ENCODE measurements around the gene GCM1.

Gene GCM1

DNA sequence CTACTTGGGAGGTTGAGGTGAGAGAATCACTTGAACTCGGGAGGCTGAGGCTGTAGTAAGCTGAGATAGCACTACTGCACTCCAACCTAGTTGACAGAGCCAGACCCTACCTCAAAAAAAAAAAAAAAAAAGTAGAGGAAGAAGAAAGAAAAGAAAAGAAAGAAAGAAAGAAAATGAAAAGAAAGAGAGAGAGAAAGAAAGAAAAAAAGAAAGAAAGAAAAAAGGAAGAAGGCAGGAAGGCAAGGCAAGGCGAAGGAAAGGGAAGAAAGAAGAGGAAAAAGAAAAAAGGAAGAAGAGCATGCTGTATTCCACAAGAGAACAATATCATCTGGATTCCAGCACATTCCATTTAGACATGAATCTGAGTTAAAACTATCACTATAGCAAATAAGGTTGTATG lies 3.8 kb downstream of the GCM1 start:
- DNase-seq = no peak

DNA sequence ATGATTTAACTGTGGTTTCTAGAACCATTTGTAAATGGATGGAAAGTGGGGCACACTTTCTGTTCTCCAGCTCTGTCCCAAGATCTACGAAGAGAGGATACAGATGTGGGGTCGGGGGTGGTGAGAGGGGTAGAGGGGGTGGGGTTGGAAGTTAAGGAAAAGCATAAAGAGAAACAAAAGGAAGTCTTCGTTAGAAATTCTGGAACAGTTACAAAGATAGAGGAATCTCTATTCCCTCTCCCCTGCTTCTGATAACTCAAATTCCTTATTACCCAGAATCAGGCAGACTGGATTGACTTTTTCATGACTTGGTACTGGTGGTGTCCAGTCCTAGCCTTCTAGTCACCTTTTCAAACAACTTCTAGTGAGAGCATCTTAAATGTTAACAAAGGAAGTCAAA lies 4.9 kb downstream of the GCM1 start:
- DNase-seq = no peak

DNA sequence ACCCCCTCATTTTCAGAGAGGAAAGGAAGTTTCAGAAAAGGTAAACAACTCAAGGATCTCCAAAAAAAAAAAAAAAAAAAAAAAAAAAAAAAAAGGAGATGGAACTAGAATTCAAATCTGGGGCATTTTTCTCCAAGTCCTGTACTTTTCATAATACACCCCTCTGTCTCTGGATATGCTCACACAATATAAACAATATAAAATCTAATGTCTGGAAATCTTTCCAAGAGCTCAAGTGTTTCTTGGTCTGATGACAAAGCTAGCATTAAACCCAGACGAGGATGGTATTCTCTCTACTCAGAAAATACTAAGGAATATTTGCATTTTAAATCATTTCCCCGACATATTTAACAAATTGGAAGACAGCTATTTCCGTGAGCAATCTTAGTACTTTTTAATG lies 5.8 kb downstream of the GCM1 start:
- no peak for DNase-seq

DNA sequence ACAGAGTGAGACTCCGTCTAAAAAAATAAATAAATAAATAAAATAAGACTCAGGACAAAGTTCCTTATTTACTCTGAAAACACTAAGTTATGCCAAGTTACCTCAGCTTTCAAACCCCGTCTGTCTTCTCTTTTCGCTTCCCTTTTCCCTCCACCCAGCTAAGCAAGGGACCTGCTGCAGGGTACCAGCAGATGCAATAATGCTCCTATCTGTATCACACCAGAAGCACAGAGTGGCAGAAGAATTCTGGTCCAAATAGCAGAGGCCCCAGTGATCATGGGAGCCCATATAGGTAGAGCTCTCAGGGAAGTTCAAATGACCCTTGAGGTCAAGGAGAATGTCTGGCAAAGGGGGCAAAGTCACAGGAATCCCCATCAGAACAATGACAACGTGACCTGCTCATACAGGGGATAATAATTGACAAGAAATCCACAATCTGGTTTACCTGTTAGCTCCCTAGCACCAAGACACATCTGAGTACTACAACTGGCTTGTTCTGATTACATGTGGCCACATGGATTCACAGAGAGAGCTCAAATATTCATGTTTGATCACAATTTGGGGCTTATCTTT lies 8.7 kb downstream of the GCM1 start:
- DNase-seq = no peak

DNA sequence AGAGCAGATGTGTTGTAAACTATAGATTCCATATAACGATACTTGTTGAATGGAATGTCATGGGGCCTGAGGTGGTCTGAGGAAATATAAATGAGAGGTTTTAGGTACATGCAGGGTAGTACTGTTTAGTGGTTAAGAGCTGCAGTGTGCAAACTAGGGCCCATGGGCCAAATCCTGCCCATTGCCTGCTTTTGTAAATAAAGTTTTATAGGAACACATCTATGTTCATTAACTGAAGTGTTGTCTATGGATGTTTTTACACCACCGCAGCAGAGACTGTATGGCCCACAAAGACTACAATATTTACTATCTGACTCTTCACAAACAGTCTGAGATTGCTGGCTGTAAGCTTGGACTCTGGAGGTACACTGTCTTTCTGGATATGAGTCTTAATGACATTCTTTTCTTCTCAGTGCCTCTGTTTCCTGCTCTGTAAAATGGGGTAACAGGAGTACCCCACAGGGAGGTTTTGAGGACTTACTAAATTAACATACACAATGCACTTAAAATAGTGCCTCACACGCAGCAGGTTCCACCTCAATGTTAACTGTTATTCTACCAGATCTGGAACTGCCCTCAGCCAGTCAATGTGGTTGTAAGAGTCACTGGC lies 12.5 kb downstream of the GCM1 start:
- no peak for DNase-seq

DNA sequence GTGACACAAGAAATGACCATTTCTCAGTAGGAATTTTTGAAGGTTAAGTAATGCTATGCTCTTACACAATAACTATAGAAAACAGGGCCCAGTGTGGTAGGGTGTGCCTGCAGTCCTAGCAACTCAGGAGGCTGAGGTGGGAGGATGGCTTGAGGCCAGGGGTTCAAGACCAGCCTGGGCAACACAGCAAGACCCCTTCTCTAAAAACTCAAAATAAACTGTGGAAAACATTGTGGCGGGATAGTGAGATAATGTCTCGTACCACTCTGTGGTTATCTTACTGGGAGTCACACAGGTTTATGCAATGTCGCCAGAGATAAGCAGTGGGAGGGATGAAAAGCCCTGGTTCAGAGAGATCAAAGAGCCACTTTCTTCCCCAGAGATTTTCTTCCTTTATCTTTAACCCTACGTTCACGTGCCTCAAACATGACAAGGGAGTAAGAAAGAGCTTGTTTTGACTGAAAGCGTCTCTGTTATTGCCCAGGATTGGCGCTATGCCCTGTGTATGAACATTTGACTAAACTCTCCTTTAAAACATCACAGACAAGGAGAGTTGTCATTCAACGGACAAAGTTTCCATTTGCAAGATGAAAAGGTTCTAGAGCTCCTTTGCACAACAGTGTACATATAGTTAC lies 13.9 kb downstream of the GCM1 start:
- DNase-seq = no peak

DNA sequence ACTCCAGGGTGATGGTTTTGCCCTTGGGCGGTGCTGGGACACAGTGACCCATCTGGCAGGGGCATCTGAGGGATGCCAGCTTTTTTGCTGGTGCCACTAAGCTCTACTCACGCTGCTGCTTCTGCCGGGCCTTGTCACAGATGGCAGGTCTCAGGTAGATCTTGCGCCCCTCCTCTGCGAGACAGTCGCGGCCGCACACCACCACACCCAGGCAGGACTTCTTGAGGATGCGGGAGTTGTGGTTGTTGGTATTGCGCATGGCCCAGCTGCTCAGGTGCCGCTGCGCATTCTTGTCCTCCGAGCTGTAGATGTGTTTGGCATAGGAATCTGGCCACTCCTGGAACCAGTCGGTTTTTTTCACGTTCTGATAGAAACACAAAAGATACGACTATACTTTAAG lies 14.7 kb downstream of the GCM1 start:
- DNase-seq = no peak

DNA sequence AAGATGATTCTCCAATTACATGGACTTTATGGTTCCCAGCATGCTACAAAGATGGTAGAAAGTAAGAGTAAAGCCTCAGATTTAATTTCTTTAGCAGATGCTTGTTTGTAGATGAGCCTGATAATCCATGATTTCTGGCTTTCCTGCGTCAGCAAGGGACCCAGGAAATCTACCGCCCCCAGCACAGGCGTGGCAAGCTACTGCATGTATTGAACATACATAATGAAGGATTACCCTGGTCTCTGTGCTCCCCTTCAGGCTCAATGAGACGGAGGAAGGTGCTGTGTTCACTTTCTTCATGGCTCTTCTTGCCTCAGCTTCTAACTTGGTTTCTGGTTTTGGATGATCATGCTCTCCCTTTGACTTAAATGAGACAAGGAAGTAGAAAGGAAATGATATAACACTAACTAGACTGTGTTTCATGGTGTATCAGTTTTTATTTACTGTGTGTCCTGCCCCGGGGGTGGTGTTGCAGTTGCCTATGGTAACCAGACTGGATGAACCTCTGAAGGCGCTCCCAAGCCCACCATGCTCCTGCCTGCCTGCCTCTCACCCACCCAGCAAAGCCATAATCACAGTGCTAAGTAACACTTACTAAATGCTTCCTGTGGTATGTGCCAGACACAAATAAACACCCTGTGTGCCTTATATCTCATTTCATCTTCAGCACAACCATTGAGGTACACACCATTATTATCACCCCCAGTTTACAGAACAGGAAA lies 17.9 kb downstream of the GCM1 start:
- DNase-seq = no peak

DNA sequence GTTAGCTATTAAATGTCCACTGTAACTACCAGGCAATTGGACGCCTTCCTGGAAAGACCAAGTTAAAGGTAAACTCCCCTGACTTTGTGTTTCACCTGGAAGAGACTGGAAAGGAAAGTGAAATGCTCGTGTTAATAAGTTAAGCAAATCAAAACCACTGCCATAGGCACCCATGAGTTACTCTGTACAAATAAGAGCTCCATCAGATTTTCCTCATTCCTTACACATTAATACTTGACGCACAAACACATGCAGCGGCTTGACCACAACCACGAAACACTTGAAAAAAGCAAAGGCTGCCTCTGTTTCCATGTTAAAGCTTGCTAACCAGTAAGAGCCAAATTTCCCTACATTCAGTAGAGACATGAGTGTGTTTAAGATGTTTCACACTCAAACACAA lies 19.8 kb downstream of the GCM1 start:
- DNase-seq = no peak

DNA sequence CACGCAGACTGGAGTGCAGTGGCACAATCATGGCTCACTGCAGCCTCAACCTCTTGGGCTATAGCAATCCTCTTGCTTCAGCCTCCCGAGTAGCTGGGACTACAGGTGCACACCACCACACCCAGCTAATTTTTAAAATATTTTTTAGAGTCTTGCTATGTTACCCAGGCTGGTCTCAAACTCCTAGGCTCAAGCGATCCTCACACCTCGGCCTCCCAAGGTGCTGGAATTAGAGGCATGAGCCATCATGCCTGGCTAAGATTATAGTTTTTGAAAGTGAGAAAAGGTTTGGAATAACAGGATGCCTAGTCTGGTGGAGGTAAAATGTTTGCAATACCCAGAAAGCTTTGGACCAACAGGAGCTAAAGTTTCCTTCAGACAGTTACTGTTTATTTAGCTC lies 23.4 kb downstream of the GCM1 start:
- no peak for DNase-seq

DNA sequence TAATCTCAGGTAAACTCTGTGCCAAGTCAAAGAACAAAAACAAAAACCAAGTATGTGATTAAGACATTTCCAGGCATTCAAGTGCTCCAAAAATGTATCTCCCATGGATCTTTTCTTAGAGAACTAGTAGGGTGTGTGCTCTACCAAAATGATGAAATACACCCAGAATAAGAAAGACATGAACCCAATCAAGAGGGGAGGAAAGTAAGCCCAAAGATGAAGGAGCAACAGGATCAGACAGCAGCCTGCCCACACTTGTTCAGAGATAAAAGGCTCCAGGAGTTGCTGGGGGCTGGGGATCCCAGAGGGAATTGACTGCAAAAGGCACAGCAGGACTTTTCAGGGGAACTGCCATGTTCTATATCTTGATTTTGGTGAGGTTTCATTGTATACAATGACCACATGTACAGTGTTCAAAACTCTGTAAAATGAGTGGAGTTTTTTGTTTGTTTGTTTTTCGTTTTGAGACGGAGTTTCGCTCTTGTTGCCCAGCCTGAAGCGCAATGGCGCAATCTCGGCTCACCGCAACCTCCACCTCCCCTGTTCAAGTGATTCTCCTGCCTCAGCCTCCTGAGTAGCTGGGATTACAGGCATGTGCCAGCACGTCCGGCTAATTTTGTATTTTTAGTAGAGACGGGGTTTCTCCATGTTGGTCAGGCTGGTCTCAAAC lies 24.4 kb downstream of the GCM1 start:
- DNase-seq = no peak

DNA sequence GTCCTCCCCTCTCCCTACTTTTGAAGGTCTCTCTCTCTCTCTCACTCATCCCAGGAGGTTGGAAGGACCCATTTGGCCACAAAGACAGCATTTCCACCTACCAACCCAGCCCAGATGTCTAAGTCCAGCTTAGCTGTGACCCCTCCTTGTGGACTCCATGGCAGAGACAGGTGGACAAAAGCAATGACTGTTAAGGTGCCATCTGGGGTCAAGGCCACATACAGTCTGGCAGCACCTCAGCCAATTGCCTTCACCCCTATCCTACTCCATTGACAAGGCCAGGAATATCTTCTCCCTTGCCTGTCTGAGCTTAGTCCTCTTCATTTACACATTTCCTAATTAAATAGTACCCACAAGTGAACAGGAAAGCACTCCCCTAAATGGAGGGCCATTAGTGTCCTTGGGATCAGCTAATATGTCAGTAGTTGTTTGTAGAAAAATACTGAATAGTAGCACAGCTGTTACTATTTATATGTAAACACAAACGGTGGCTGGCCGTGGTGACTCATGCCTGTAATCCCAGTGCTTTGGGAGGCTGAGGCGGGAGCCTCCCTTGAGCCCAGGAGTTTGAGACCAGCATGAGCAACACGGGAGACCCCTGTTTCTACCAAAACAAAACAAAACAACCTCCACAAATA lies 28.8 kb downstream of the GCM1 start:
- DNase-seq = no peak

DNA sequence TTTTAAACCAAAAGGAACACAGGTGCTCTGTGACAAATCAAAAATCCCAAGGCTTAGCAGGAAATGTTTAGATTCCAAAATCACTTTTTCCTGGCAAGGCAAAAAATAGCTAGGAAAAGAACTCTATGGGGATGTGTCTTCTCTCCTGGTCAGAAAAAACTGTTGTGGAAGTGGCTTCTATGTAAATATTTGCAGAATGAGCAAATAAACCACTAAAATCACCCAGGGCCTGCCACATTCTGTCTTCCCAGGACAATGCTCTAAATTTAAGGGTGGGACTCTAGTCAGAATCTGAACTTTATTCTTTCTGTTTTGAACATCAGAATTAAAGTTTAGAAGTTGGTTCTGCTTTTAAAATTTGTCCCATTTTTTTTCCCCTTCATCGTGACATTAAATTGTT lies 29.3 kb downstream of the GCM1 start:
- DNase-seq = no peak

DNA sequence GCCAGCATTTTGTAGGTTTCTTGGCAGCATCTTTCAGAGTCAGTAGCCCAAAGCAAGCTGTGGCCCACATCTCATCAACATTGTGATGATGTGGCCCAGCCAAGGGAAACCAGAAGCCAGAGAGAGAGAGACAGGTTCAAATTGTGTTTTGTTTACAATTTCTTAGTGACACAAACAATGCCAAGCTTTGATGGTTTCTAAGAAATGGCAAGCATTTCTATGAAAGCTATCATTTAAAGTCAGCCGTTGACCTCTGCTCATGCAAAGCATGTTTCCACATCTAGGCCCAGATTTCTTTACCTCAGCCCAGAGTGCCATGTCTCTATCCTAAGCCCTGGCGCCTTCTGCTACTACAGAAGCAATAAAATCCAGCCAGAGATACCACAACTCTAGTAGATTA lies 32.9 kb downstream of the GCM1 start:
- no peak for DNase-seq

DNA sequence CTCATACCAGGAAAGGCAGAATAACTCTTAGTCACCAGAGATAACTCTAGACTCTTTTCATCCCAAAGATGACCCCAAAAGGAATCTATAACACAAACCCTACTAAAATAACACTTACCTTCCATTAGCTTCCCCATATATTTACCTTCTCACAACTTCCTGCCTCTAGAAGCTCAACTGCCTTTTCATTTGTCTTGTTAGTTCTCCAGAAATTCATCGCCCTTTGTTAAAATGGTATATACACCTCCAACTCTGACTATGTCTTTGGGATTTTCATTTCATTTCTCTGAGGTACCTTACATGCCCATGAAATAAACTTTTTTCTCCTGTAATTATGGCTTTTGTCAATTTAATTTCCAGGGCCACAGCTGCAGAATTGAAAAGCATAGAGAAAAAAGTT lies 33.5 kb downstream of the GCM1 start:
- no peak for DNase-seq

DNA sequence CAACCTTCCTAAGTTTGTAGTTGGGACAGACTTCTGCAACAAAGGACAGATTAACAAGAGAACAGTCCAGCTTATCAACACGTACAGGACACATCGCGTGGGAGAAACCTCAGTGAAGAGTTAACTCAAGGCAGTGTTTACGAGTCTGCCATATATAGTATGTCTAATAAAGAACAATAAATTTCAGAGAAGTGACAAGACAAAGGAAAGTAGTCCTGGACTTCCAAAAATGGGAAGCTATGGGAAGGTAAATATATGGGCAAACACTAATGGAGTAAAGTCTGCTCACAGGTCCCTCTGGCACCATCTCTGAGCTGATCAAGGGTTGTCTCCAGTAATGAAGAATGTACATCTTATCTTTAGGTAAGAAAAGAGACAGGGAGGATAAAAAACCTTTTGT lies 34.9 kb downstream of the GCM1 start:
- DNase-seq = no peak

DNA sequence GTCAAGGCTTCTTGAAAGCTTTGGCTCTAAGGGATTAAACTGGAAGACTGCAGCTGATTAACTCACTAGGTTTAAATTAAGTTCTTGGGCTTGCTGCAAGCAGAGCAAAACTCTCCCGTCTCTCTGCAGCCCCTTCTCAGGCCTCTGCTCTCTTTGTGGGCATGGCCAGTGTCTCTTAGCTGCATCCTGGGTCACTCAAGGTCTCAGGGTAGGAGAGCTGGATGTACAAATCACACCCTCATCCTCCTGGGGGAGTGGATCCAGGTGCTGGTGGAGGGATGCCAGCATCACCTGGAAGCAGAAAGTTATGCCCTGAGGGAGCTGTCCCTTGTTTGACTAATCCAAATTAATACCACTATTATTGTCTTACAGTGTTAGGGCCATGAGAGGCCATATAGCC lies 35.8 kb downstream of the GCM1 start:
- DNase-seq = no peak

DNA sequence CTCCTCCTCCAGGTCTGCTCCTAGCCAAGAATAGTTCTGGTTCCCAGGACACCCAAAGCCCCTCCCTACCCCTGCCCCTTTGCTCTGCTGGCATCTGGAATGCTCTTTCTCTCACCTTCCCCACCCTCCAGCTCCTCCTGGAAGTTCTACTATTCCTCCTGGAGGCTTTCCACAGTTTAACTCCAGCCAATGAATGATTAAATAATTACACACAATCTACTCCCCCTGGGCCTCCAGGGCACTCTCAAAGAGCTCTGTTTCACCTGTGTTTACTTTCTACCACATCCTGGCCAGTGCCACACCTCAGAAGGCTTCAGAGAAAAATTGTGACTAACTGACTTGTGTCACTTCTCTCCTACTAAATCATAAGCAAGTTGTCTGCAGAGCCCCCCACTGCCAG lies 36.2 kb downstream of the GCM1 start:
- DNase-seq = no peak

DNA sequence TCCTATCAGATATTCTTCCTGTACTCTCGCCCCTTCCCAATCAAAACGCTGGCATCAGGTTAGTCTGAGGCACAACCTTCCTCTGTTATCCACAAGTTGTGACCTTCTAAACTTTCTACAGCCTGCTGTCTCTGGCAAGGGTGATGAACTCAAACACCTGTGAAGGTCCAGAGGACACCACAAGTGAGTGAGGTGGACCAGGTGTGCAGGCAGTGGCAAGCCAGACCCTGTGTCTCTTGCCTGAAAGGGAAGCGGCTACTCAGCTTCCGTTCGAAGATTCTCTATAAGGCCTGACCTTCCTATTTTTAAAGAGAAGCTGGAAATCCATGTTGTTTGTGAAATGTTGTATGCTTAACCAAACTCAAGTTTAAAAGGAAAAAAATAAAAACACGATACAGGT lies 36.8 kb downstream of the GCM1 start:
- no peak for DNase-seq

DNA sequence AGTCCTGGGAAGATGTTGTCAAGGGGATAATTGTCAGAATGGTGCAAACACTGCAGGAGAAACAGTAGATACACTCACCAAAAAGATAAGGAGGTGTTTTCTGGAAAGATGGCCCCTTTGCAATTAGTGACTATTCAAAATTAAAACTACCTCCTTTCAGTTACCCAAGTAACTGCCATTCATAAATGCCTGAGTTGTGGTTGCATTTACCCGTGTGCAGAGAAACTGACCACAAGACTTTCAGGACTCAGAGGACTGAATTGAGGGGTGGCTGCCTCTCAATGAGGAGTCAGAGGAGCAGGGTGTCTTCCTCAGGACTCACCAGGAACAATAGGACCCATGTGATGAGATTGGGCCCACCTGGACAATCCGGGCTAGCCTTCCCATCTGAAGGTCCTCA lies 39.0 kb downstream of the GCM1 start:
- DNase-seq = no peak

DNA sequence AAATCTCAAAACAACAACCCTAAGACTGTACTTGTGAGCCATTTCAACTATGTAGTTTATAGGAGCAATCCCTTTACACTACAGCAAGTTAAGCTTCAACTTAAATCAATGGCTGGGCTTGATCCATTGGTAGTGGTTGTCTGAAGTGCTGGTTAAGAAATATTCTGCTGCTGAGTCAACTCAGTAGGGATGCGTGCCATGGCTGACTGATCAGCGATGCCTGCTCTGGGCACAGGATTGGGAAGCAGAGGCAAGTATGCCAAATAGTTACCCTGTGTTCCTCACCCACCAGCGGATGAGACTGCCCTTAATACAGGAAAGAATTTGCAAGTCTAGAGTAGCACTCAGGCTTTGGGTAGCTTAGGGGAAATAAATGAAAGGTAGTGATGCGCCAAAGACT lies 41.5 kb downstream of the GCM1 start:
- no peak for DNase-seq

DNA sequence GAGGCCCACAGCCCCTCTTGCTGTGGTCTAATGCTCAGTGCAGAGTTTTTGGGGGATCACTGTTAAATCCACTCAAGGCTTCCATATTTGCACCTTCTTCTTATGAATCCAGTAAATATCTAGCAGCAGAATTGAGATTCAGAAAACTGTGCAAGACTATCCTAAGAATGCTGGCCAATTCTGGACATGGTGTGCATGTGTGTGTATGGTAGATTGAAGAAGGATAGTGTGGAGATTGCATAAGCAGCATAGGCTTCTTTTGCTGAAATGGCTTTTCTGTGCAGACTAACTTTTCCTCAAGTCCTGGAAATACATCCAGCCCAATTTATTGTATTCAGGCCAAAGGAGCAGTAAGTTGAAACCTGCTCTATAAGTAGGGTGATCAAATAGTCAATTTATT lies 43.7 kb downstream of the GCM1 start:
- no peak for DNase-seq

DNA sequence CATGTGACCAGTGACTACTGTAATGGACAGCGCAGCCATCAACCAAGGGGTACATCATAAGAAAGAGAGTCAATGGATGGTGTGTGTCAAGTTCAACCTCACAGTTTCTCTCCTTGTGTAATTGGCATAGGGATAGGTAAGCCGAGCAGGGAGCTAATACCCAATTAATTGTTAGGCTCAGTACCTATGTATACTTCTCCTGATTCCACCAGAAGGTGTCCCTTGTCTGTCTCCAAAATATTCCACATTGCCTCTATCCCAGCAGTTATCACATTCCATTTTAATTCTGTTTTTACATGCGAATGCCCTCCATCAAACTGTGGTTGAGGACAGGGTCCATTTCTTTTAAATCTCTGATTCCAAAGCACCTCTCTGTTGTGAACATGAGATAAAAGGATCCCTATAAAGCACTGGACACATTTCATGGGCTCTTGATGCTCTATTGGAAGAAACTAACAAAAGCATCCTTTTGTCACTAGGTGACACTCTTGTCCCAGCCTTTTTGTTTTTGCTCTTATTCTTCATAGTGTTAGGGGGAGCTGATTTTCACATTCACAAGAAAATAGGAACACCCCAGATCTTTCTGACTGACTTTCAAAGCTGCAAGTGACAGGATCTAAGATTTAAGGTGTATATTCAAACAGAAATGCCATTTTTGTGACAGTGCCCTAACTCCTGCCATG lies 44.5 kb downstream of the GCM1 start:
- no peak for DNase-seq
